HEK293T (cell line): ENCODE measurements around the gene FAH.

ENCODE experiments used
- ARNT ChIP-seq: fragments of 450-650 bp; IDR thresholded peaks from 2 replicates; pipeline ENCODE4 v1.6.1; 2017; ENCODE audit warnings: mild to moderate bottlenecking
- BHLHE40 ChIP-seq: fragments of 450-650 bp; IDR thresholded peaks from 2 replicates; pipeline ENCODE4 v1.6.1; 2016; ENCODE audit warnings: mild to moderate bottlenecking, moderate library complexity, borderline replicate concordance
- CTBP1 ChIP-seq: fragments of 450-650 bp; IDR thresholded peaks from 2 replicates; pipeline ENCODE4 v1.6.1; 2016; ENCODE audit warnings: borderline replicate concordance
- ELF4 ChIP-seq: fragments of 450-650 bp; IDR thresholded peaks from 2 replicates; pipeline ENCODE4 v1.6.1; 2017; ENCODE audit warnings: antibody characterized with exemption
- FOXA1 ChIP-seq: fragments of 450-650 bp; IDR thresholded peaks from 2 replicates; pipeline ENCODE4 v1.6.1; 2016; ENCODE audit warnings: mild to moderate bottlenecking
- FOXK2 ChIP-seq: fragments of 450-650 bp; IDR thresholded peaks from 2 replicates; pipeline ENCODE4 v1.6.1; 2016; ENCODE audit warnings: mild to moderate bottlenecking
- FOXM1 ChIP-seq: fragments of 450-650 bp; IDR thresholded peaks from 2 replicates; pipeline ENCODE4 v1.6.1; 2017; ENCODE audit warnings: mild to moderate bottlenecking, borderline replicate concordance
- HDGF ChIP-seq: fragments of 450-650 bp; IDR thresholded peaks from 2 replicates; pipeline ENCODE4 v1.6.1; 2017; ENCODE audit warnings: antibody characterized with exemption, borderline replicate concordance
- L3MBTL2 ChIP-seq: fragments of 450-650 bp; conservative IDR thresholded peaks from 2 replicates; pipeline ENCODE4 v1.6.1; 2016; ENCODE audit warnings: mild to moderate bottlenecking
- NFRKB ChIP-seq: fragments of 450-650 bp; IDR thresholded peaks from 2 replicates; pipeline ENCODE4 v1.6.1; 2016; ENCODE audit warnings: mild to moderate bottlenecking, moderate library complexity
- SP1 ChIP-seq: fragments of 450-650 bp; IDR thresholded peaks from 2 replicates; pipeline ENCODE4 v1.6.1; 2017
- SUZ12 ChIP-seq: fragments of 450-650 bp; IDR thresholded peaks from 2 replicates; pipeline ENCODE4 v1.6.1; 2016; ENCODE audit warnings: mild to moderate bottlenecking
- TARDBP ChIP-seq: fragments of 450-650 bp; IDR thresholded peaks from 2 replicates; pipeline ENCODE4 v1.6.1; 2016
- ZNF384 ChIP-seq: fragments of 450-650 bp; IDR thresholded peaks from 2 replicates; pipeline ENCODE4 v1.6.1; 2016

GRCh38 chr15:80210611-80211573, 58.1 kb downstream of the FAH start:
- TF ChIP-seq TARDBP, result no peak
- no peak for TF ChIP-seq SP1
- no peak for TF ChIP-seq NFRKB
- TF ChIP-seq FOXM1, result no peak
- TF ChIP-seq FOXA1, result no peak
- no peak for TF ChIP-seq ARNT
- no peak for TF ChIP-seq FOXK2
- no peak for TF ChIP-seq ZNF384
- no peak for TF ChIP-seq ELF4
- no peak for TF ChIP-seq SUZ12
- no peak for TF ChIP-seq HDGF
- TF ChIP-seq BHLHE40, result no peak
- TF ChIP-seq L3MBTL2, result no peak
- TF ChIP-seq CTBP1, result no peak
